OCI-LY7 (cell line): ENCODE results near the gene FARP2.
"Not testable (repeated sequence)": the region's sequence is repeated elsewhere in the genome, so short reads cannot be mapped to it uniquely, and the experiment has no call there.

ENCODE experiments used
- EZH2phosphoT487 ChIP-seq: fragments of 200-600 bp; sonication (generic); IDR thresholded peaks from 2 replicates; pipeline ENCODE4 v1.6.1; 2018; ENCODE audit warnings: low read depth, borderline replicate concordance, mild to moderate bottlenecking, mixed run types, antibody characterized with exemption, low read length, moderate library complexity, mixed read lengths
- TF ChIP-seq, protein P1 (sequence below): fragments of 200-600 bp; sonication (generic); conservative IDR thresholded peaks from 2 replicates; pipeline ENCODE4 v1.5.1; 2014; ENCODE audit warnings: mild to moderate bottlenecking, antibody characterized with exemption, low read length, moderate library complexity, mixed read lengths

DNA sequence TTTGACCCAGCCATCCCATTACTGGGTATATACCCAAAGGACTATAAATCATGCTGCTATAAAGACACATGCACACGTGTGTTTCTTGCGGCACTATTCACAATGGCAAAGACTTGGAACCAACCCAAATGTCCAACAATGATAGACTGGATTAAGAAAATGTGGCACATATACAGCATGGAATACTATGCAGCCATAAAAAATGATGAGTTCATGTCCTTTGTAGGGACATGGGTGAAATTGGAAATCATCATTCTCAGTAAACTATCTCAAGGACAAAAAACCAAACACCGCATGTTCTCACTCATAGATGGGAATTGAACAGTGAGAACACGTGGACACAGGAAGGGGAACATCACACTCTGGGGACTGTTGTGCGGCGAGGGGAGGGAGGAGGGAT, 40.7 kb downstream of the FARP2 start:
- TF ChIP-seq, protein P1, sequence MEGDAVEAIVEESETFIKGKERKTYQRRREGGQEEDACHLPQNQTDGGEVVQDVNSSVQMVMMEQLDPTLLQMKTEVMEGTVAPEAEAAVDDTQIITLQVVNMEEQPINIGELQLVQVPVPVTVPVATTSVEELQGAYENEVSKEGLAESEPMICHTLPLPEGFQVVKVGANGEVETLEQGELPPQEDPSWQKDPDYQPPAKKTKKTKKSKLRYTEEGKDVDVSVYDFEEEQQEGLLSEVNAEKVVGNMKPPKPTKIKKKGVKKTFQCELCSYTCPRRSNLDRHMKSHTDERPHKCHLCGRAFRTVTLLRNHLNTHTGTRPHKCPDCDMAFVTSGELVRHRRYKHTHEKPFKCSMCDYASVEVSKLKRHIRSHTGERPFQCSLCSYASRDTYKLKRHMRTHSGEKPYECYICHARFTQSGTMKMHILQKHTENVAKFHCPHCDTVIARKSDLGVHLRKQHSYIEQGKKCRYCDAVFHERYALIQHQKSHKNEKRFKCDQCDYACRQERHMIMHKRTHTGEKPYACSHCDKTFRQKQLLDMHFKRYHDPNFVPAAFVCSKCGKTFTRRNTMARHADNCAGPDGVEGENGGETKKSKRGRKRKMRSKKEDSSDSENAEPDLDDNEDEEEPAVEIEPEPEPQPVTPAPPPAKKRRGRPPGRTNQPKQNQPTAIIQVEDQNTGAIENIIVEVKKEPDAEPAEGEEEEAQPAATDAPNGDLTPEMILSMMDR = not testable (repeated sequence)
- not testable (repeated sequence) for TF ChIP-seq EZH2phosphoT487
